HG03460 (cell line): ENCODE data around the gene RASD1.
A peak's percentile ranks its signal among the peaks of the same experiment; 100 is the strongest.

Experiments used
- ATAC-seq: cut with Tn5 transposase; IDR thresholded peaks from one replicate; pipeline ENCODE4 v1.9.1; 2021; ENCODE audit not compliant: unreplicated experiment

The RASD1 gene

GRCh38 chr17:17496189-17497064 lies at the start of gene RASD1:
RASD1 (minus strand) TSS chr17:17496395; CDS start chr17:17496181, 214 bp downstream.
- peak; percentile 66 for ATAC-seq

- ATAC-seq: no peak
Observed at GRCh38 chr17:17545984-17546383, 49.8 kb upstream of the RASD1 start.

- ATAC-seq: no peak
Observed at GRCh38 chr17:17545031-17545820, 49.0 kb upstream of the RASD1 start.

GRCh38 chr17:17542906-17543635 lies 46.9 kb upstream of the RASD1 start:
- ATAC-seq: no peak

- no peak for ATAC-seq
Observed at GRCh38 chr17:17541640-17542001, 45.4 kb upstream of the RASD1 start.

GRCh38 chr17:17540935-17541639 lies 44.9 kb upstream of the RASD1 start:
- ATAC-seq: no peak

GRCh38 chr17:17540278-17540906 lies 44.2 kb upstream of the RASD1 start:
- ATAC-seq: no peak

- no peak for ATAC-seq
Observed at GRCh38 chr17:17539591-17539990, 43.4 kb upstream of the RASD1 start.

- no peak for ATAC-seq
Observed at GRCh38 chr17:17538417-17539391, 42.5 kb upstream of the RASD1 start.

- no peak for ATAC-seq
Observed at GRCh38 chr17:17537311-17538099, 41.3 kb upstream of the RASD1 start.

- no peak for ATAC-seq
Observed at GRCh38 chr17:17536702-17537101, 40.5 kb upstream of the RASD1 start.

- ATAC-seq: no peak
Observed at GRCh38 chr17:17535957-17536356, 39.8 kb upstream of the RASD1 start.

- ATAC-seq: no peak
Observed at GRCh38 chr17:17533901-17534441, 37.8 kb upstream of the RASD1 start.

- no peak for ATAC-seq
Observed at GRCh38 chr17:17532991-17533390, 36.8 kb upstream of the RASD1 start.

- no peak for ATAC-seq
Observed at GRCh38 chr17:17531156-17531555, 35.0 kb upstream of the RASD1 start.

- no peak for ATAC-seq
Observed at GRCh38 chr17:17528696-17529652, 32.8 kb upstream of the RASD1 start.

- no peak for ATAC-seq
Observed at GRCh38 chr17:17527956-17528500, 31.8 kb upstream of the RASD1 start.
